Neural cell (in vitro differentiated cells): ENCODE results near the gene ARHGEF19.

Experiments
- EP300 ChIP-seq: fragments of 450-650 bp; conservative IDR thresholded peaks from 2 replicates; pipeline ENCODE4 v1.6.1; 2014; ENCODE audit warnings: antibody characterized with exemption, mild to moderate bottlenecking, moderate library complexity; ENCODE audit not compliant: poor library complexity, severe bottlenecking
- EZH2 ChIP-seq: fragments of 200-600, 300-800 bp; shearing (Covaris generic), sonication (generic); IDR thresholded peaks from 2 replicates; pipeline ENCODE4 v1.6.1; 2014; ENCODE audit warnings: antibody characterized with exemption, low read length, borderline replicate concordance, mild to moderate bottlenecking; ENCODE audit not compliant: insufficient read depth, poor library complexity, severe bottlenecking
- MXI1 ChIP-seq: fragments of 450-650 bp; conservative IDR thresholded peaks from 2 replicates; pipeline ENCODE4 v1.6.1; 2014; ENCODE audit warnings: antibody characterized with exemption, mild to moderate bottlenecking; ENCODE audit not compliant: poor library complexity, severe bottlenecking
- POLR2AphosphoS5 ChIP-seq: IDR thresholded peaks from 2 replicates; pipeline ENCODE4 v1.6.1; 2012
- RAD21 ChIP-seq: fragments of 450-650 bp; conservative IDR thresholded peaks from 2 replicates; pipeline ENCODE4 v1.6.1; 2014; ENCODE audit warnings: antibody characterized with exemption, mild to moderate bottlenecking, moderate library complexity
- SMC3 ChIP-seq: fragments of 450-650 bp; conservative IDR thresholded peaks from 2 replicates; pipeline ENCODE4 v1.6.1; 2014; ENCODE audit warnings: antibody characterized with exemption, mild to moderate bottlenecking, moderate library complexity; ENCODE audit not compliant: poor library complexity
- TAF1 ChIP-seq: IDR thresholded peaks from 2 replicates; pipeline ENCODE4 v1.6.1; 2012; ENCODE audit warnings: low read depth
- TF ChIP-seq, protein P1 (sequence below): fragments of 450-650 bp; IDR thresholded peaks from 2 replicates; pipeline ENCODE4 v1.5.1; 2014; ENCODE audit warnings: antibody characterized with exemption, mild to moderate bottlenecking, moderate library complexity; ENCODE audit not compliant: poor library complexity, severe bottlenecking
- TF ChIP-seq, protein P2 (sequence below): IDR thresholded peaks from 2 replicates; pipeline ENCODE4 v1.6.1; 2012; ENCODE audit warnings: borderline replicate concordance

DNA sequence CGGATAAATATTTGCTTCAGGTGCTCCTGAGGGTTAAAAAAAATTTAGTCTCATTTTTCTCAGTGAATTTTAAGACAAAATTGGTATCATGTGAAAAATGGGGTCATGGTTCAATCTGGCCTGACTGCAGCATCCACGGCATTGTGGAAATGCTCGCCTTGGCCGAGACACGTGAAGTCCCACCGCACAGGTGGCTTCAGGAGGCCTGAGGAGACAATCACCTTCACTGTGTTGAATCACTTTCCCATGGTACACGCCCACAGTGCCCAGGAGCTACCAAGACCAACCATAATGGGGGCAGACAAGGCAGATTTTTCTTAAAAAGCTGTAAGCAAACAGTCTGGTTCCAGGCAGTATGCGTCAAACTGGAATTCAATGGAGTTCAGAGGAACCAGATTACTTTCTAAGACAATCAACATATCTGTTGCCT, 35.6 kb upstream of the ARHGEF19 start:
- no peak for TF ChIP-seq EZH2
- TF ChIP-seq POLR2AphosphoS5 = no peak
- TF ChIP-seq, protein P1, sequence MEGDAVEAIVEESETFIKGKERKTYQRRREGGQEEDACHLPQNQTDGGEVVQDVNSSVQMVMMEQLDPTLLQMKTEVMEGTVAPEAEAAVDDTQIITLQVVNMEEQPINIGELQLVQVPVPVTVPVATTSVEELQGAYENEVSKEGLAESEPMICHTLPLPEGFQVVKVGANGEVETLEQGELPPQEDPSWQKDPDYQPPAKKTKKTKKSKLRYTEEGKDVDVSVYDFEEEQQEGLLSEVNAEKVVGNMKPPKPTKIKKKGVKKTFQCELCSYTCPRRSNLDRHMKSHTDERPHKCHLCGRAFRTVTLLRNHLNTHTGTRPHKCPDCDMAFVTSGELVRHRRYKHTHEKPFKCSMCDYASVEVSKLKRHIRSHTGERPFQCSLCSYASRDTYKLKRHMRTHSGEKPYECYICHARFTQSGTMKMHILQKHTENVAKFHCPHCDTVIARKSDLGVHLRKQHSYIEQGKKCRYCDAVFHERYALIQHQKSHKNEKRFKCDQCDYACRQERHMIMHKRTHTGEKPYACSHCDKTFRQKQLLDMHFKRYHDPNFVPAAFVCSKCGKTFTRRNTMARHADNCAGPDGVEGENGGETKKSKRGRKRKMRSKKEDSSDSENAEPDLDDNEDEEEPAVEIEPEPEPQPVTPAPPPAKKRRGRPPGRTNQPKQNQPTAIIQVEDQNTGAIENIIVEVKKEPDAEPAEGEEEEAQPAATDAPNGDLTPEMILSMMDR = no peak
- no peak for TF ChIP-seq EP300
- TF ChIP-seq, protein P2, sequence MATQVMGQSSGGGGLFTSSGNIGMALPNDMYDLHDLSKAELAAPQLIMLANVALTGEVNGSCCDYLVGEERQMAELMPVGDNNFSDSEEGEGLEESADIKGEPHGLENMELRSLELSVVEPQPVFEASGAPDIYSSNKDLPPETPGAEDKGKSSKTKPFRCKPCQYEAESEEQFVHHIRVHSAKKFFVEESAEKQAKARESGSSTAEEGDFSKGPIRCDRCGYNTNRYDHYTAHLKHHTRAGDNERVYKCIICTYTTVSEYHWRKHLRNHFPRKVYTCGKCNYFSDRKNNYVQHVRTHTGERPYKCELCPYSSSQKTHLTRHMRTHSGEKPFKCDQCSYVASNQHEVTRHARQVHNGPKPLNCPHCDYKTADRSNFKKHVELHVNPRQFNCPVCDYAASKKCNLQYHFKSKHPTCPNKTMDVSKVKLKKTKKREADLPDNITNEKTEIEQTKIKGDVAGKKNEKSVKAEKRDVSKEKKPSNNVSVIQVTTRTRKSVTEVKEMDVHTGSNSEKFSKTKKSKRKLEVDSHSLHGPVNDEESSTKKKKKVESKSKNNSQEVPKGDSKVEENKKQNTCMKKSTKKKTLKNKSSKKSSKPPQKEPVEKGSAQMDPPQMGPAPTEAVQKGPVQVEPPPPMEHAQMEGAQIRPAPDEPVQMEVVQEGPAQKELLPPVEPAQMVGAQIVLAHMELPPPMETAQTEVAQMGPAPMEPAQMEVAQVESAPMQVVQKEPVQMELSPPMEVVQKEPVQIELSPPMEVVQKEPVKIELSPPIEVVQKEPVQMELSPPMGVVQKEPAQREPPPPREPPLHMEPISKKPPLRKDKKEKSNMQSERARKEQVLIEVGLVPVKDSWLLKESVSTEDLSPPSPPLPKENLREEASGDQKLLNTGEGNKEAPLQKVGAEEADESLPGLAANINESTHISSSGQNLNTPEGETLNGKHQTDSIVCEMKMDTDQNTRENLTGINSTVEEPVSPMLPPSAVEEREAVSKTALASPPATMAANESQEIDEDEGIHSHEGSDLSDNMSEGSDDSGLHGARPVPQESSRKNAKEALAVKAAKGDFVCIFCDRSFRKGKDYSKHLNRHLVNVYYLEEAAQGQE = no peak
- no peak for TF ChIP-seq RAD21
- no peak for TF ChIP-seq SMC3
- no peak for TF ChIP-seq TAF1
- no peak for TF ChIP-seq MXI1
